ENCODE measurements around the gene AVPR1B.
"Not testable (repeated sequence)": the region's sequence is repeated elsewhere in the genome, so short reads cannot be mapped to it uniquely, and the experiment has no call there.

AVPR1B gene

DNA sequence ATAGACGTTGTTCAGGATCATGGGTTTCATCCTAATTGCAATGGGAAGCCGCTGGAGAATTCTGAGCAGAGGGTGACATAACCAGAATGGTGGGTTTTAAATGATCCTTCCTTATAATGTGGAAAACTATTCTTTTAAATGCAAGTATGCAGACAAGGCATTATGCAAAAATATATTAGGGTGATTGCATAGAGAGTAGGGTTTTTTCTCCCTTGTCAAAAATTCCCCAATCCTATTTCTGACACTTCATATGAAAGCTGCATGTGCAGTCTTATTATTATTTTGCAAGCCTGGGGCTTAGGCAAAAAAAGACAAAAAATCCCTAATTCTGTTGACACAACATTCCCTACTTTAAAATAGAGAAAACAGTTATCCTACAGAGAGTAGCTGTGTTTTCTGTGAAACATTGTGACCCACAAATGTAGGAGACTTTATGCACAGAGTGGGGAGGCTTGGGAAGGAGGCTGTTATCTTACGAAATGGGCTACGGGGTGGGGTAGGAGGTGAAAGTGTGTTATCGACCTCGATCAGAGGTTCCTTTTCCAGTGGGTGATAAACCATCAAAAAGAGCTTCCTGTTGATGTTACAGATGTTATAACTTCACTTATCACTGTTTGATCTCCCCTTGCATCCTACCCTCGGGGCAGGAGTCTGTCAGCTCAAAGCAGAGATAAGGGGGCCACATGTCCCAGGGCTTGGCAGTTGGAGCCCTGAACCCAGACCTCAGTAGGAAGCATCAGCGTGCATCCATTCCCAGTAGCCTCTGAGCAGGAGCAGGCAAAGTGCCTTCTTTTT lies 37.0 kb downstream of the AVPR1B start:
- DNase-seq = no peak

- DNase-seq = no peak
Measured at GRCh38 chr1:206079135-206079534, 38.1 kb downstream of the AVPR1B start.

DNA sequence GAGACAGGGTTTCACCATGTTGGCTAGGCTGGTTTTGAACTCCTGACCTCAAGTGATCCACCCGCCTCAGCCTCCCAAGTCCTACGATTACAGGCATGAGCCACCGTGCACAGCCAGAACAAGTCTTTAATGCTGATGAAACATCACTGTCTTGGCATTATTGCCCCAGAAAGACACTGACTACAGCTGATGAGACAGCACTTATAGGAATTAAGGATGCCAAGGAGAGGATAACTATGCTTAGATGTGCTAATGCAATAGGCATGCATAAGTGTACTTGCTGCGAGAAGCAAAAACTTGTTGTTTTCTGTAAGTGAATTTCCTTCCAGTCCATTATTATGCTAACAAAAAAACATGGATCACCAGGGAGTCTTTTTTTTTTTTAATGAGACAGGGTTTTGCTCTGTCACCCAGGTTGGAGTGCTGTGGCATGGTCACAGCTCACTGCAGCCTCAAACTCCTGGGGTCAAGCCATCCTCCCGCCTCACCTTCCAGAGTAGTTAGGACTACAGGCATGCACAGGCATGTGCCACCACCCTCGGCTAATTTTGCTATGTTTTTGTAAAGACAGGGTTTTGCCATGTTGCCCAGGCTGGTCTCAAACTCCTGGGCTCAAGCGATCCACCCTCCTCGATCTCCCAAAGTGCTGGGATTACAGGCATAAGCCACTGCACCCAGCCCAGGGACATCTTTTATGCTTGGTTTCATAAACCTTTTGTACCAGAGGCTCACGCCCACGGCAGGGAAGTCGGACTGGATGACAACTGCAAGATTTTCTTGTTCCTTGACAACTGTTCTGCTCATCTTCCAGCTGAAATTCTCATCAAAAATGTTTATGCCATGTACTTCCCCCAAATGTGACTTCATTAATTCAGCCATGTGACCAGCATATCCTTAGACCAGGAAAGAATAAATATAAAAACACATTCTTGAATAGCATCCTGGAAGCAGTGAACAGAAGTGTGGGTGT lies 41.1 kb downstream of the AVPR1B start:
- DNase-seq = no peak

DNA sequence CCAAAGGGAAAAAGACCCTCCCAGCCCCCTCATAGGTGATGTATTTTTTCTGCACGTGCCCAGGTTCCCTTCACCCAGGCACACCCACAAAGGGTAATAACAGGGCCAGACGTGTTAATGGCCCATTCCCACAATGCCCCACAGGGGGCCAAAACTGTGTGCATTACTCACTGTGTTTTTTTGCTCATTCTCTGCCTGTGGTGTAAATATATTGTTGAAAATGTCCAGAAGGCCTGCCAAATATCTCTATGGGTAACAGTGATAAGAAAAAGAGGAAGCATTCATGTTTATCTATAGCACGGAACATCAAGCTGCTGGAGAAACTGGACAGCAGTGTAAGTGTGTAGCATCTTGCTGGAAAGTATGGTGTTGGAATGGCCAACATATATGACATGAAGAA lies 42.3 kb downstream of the AVPR1B start:
- DNase-seq = no peak

- no peak for DNase-seq
Measured at GRCh38 chr1:206070627-206071304, 46.4 kb downstream of the AVPR1B start.

DNA sequence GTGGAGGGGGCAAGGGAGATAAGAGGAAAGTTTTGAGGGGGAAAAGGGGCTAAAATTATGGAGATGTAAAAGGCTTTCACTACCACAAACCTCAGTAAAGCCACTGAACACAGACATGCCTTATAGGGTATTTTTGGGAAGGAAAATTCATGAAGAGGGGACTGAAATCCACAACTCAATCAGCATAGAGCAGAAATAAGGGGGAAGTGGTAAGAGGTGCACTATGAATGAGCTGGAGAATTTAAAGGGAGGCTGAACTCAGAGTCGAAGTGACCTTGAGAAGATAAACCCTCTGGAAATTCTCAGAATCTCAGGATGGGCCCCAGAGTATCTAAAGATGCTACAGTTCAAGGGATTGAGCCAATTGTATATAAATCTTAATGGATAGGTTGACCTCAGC lies 48.9 kb downstream of the AVPR1B start:
- DNase-seq = no peak

DNA sequence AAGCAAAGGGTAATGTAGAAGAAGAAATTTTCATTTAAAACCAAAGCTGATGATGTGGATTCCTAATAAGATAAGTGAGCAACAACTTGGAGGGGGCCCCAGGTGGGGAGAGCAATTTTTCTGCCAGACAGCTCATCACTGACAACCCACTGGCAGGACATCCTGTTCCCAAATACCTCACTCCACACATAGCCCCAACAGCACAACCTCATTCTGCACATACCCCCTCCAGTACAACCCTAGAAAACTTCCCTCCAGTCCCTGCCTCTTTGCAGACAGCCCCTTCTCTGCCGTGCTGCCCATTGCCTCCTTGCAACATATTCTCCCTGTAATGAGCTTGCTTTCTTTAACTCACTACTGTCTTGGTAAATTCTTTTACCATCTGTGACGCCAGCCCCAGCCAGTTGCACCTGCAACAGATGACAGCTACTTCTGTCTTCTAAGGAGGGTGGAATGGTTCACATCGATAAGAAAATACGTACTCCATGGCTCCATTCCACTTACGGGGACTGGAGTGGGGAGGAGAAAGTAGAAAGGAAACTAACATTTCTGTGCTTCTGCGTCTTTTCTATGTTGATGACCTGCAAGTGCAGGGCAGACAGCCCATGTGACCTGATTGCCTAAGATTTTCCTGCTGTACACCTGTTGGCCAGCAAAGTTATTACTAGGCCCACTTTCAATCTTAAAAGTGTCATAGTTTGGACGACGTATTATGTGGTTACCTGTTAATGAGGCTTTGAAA lies 49.5 kb downstream of the AVPR1B start:
- no peak for DNase-seq

- DNase-seq = no peak
Measured at GRCh38 chr1:206066479-206067171, 50.6 kb downstream of the AVPR1B start.

- no peak for DNase-seq
Measured at GRCh38 chr1:206065547-206066145, 51.5 kb downstream of the AVPR1B start.

DNA sequence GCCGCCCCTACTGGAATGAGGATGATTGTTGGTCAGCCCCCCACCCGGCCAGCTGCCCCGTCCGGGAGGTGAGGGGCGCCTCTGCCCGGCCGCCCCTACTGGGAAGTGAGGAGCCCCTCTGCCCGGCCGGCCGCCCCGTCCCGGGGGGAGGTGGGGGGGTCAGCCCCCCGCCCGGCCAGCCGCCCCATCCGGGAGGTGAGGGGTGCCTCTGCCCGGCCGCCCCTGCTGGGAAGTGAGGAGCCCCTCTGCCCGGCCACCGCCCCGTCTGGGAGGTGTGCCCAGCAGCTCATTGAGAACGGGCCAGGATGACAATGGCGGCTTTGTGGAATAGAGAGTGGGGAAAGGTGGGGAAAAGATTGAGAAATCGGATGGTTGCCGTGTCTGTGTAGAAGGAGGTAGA lies 52.7 kb downstream of the AVPR1B start:
- DNase-seq = not testable (repeated sequence)

DNA sequence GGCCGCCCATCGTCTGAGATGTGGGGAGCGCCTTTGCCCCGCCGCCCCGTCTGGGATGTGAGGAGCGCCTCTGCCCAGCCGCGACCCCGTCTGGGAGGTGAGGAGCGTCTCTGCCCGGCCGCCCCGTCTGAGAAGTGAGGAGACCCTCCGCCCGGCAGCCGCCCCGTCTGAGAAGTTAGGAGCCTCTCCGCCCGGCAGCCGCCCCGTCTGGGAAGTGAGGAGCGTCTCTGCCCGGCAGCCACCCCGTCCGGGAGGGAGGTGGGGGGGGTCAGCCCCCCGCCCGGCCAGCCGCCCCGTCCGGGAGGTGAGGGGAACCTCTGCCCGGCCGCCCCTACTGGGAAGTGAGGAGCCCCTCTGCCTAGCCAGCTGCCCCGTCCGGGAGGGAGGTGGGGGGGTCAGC lies 53.2 kb downstream of the AVPR1B start:
- not testable (repeated sequence) for DNase-seq

DNA sequence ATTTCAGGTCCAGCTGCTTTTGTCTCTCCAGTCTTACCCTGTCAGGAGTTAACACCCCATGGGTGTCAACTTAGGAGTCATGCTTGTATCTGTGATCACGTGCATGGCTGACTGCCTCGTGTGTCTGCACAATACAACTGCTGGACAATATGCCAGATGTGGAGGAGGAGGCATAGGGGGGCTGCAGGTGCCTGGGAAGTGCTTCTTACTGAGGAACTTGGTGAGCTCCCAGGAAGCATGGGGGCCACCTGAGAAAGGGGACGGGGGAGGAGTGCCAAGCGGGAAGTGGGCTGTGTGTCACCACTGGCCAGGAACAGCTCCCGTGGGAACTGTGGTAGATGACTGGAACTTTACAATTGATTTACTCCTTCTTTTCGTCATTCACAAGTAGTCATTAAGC lies 54.7 kb downstream of the AVPR1B start:
- no peak for DNase-seq

GRCh38 chr1:206060844-206061243 lies 56.3 kb downstream of the AVPR1B start:
- DNase-seq = no peak
